Measurements from ENCODE around the gene CSTPP1.
"Not testable (repeated sequence)": the region's sequence is repeated elsewhere in the genome, so short reads cannot be mapped to it uniquely, and the experiment has no call there.

The CSTPP1 gene

GRCh38 chr11:47107744-47108143 lies 171.2 kb downstream of the CSTPP1 start:
- Histone ChIP-seq H3K27me3 (ENCODE audit: insufficient read depth, insufficient read length) (no peaks in the 10 kb centered on the region), H3K4me1 (ENCODE audit: insufficient read depth, insufficient read length) (peaks cover 3% of the 10 kb centered on the region), H3K36me3 (ENCODE audit: insufficient read depth, insufficient read length, low read length) (no peaks in the 10 kb centered on the region), H3K9ac (ENCODE audit: insufficient read length, low read depth) (no peak overlapping the region), H3K4me3 (ENCODE audit: insufficient read length, low read depth) (no peak overlapping the region), H3K9me3 (ENCODE audit: insufficient read depth, low read length) (no peaks in the 10 kb centered on the region)
- TF ChIP-seq YY1 (IDR thresholded peaks at IDR 0.05; ENCODE audit: insufficient read depth, insufficient read length): no peak
- TF ChIP-seq ZNF274 (IDR thresholded peaks at IDR 0.05; ENCODE audit: low read depth, low read length): no peak
- no peak for TF ChIP-seq SUZ12 (IDR thresholded peaks at IDR 0.05; ENCODE audit: extremely low read depth, insufficient read depth, insufficient read length)
- no peak for DNase-seq (ENCODE audit: low read depth, low spot score)

- TF ChIP-seq YY1 (IDR thresholded peaks at IDR 0.05; ENCODE audit: insufficient read depth, insufficient read length) (no peak), ZNF274 (IDR thresholded peaks at IDR 0.05; ENCODE audit: low read depth, low read length) (no peak)
- Histone ChIP-seq H3K4me1 (ENCODE audit: insufficient read depth, insufficient read length) (peaks cover 3% of the 10 kb centered on the region), H3K4me3 (ENCODE audit: insufficient read length, low read depth) (no peak overlapping the region), H3K27me3 (ENCODE audit: insufficient read depth, insufficient read length) (no peaks in the 10 kb centered on the region), H3K9ac (ENCODE audit: insufficient read length, low read depth) (no peak overlapping the region), H3K36me3 (ENCODE audit: insufficient read depth, insufficient read length, low read length) (no peaks in the 10 kb centered on the region), H3K9me3 (ENCODE audit: insufficient read depth, low read length) (no peaks in the 10 kb centered on the region)
- DNase-seq (ENCODE audit: low read depth, low spot score): no peak
These were observed 171.7 kb downstream of the CSTPP1 start for GRCh38 chr11:47108214-47108613.

GRCh38 chr11:47109051-47109726 lies 172.6 kb downstream of the CSTPP1 start:
- H3K9me3 ChIP-seq (ENCODE audit: insufficient read depth, low read length): no peaks in the 10 kb centered on the region
- H3K4me3 ChIP-seq (ENCODE audit: insufficient read length, low read depth): no peak overlapping the region
- H3K27me3 ChIP-seq (ENCODE audit: insufficient read depth, insufficient read length): no peaks in the 10 kb centered on the region
- H3K36me3 ChIP-seq (ENCODE audit: insufficient read depth, insufficient read length, low read length): no peaks in the 10 kb centered on the region
- peaks cover under 1% of the 10 kb centered on the region for H3K4me1 ChIP-seq (ENCODE audit: insufficient read depth, insufficient read length)
- no peak overlapping the region for H3K9ac ChIP-seq (ENCODE audit: insufficient read length, low read depth)
- no peak for TF ChIP-seq YY1 (IDR thresholded peaks at IDR 0.05; ENCODE audit: insufficient read depth, insufficient read length)
- no peak for TF ChIP-seq ZNF274 (IDR thresholded peaks at IDR 0.05; ENCODE audit: low read depth, low read length)
- TF ChIP-seq SUZ12 (IDR thresholded peaks at IDR 0.05; ENCODE audit: extremely low read depth, insufficient read depth, insufficient read length): no peak
- DNase-seq (ENCODE audit: low read depth, low spot score): no peak

- no peak for DNase-seq (ENCODE audit: low read depth, low spot score)
- no peaks in the 10 kb centered on the region for H3K27me3 ChIP-seq (ENCODE audit: insufficient read depth, insufficient read length)
- no peak overlapping the region for H3K4me3 ChIP-seq (ENCODE audit: insufficient read length, low read depth)
- H3K9ac ChIP-seq (ENCODE audit: insufficient read length, low read depth): no peak overlapping the region
- TF ChIP-seq YY1 (IDR thresholded peaks at IDR 0.05; ENCODE audit: insufficient read depth, insufficient read length) (no peak), ZNF274 (IDR thresholded peaks at IDR 0.05; ENCODE audit: low read depth, low read length) (no peak), SUZ12 (IDR thresholded peaks at IDR 0.05; ENCODE audit: extremely low read depth, insufficient read depth, insufficient read length) (no peak)
- H3K9me3 ChIP-seq (ENCODE audit: insufficient read depth, low read length): no peaks in the 10 kb centered on the region
- H3K4me1 ChIP-seq (ENCODE audit: insufficient read depth, insufficient read length): no peaks in the 10 kb centered on the region
- H3K36me3 ChIP-seq (ENCODE audit: insufficient read depth, insufficient read length, low read length): no peaks in the 10 kb centered on the region
These were observed 173.2 kb downstream of the CSTPP1 start for GRCh38 chr11:47109727-47110246.

GRCh38 chr11:47111318-47111804 lies 174.8 kb downstream of the CSTPP1 start:
- H3K9me3 ChIP-seq (ENCODE audit: insufficient read depth, low read length): no peaks in the 10 kb centered on the region
- no peak for DNase-seq (ENCODE audit: low read depth, low spot score)
- H3K4me3 ChIP-seq (ENCODE audit: insufficient read length, low read depth): no peak overlapping the region
- no peaks in the 10 kb centered on the region for H3K36me3 ChIP-seq (ENCODE audit: insufficient read depth, insufficient read length, low read length)
- TF ChIP-seq YY1 (IDR thresholded peaks at IDR 0.05; ENCODE audit: insufficient read depth, insufficient read length): no peak
- TF ChIP-seq SUZ12 (IDR thresholded peaks at IDR 0.05; ENCODE audit: extremely low read depth, insufficient read depth, insufficient read length): no peak
- TF ChIP-seq ZNF274 (IDR thresholded peaks at IDR 0.05; ENCODE audit: low read depth, low read length): no peak
- H3K9ac ChIP-seq (ENCODE audit: insufficient read length, low read depth): no peak overlapping the region
- H3K4me1 ChIP-seq (ENCODE audit: insufficient read depth, insufficient read length): no peaks in the 10 kb centered on the region
- H3K27me3 ChIP-seq (ENCODE audit: insufficient read depth, insufficient read length): no peaks in the 10 kb centered on the region

GRCh38 chr11:47112941-47113340 lies 176.4 kb downstream of the CSTPP1 start:
- H3K27me3 ChIP-seq (ENCODE audit: insufficient read depth, insufficient read length); H3K9ac ChIP-seq (ENCODE audit: insufficient read length, low read depth): not testable (repeated sequence)

GRCh38 chr11:47118958-47119688 lies 182.6 kb downstream of the CSTPP1 start:
- H3K27me3 ChIP-seq (ENCODE audit: insufficient read depth, insufficient read length); H3K4me1 ChIP-seq (ENCODE audit: insufficient read depth, insufficient read length); H3K9me3 ChIP-seq (ENCODE audit: insufficient read depth, low read length); H3K36me3 ChIP-seq (ENCODE audit: insufficient read depth, insufficient read length, low read length): not testable (repeated sequence)
- DNase-seq (ENCODE audit: low read depth, low spot score): peak; percentile 94
- Histone ChIP-seq H3K4me3 (ENCODE audit: insufficient read length, low read depth) (peak overlapping the region; percentile 40), H3K9ac (ENCODE audit: insufficient read length, low read depth) (peak overlapping the region; percentile 36)

More at GRCh38 chr11:47112941-47113340, 176.4 kb downstream of the CSTPP1 start:
- not testable (repeated sequence) for H3K4me1 ChIP-seq (ENCODE audit: insufficient read depth, insufficient read length); DNase-seq (ENCODE audit: low read depth, low spot score); H3K9me3 ChIP-seq (ENCODE audit: insufficient read depth, low read length); H3K36me3 ChIP-seq (ENCODE audit: insufficient read depth, insufficient read length, low read length); H3K4me3 ChIP-seq (ENCODE audit: insufficient read length, low read depth)
